ENCODE results near the gene KCNJ10.
"Not testable (repeated sequence)": the region's sequence is repeated elsewhere in the genome, so short reads cannot be mapped to it uniquely, and the experiment has no call there.

The KCNJ10 gene

DNA sequence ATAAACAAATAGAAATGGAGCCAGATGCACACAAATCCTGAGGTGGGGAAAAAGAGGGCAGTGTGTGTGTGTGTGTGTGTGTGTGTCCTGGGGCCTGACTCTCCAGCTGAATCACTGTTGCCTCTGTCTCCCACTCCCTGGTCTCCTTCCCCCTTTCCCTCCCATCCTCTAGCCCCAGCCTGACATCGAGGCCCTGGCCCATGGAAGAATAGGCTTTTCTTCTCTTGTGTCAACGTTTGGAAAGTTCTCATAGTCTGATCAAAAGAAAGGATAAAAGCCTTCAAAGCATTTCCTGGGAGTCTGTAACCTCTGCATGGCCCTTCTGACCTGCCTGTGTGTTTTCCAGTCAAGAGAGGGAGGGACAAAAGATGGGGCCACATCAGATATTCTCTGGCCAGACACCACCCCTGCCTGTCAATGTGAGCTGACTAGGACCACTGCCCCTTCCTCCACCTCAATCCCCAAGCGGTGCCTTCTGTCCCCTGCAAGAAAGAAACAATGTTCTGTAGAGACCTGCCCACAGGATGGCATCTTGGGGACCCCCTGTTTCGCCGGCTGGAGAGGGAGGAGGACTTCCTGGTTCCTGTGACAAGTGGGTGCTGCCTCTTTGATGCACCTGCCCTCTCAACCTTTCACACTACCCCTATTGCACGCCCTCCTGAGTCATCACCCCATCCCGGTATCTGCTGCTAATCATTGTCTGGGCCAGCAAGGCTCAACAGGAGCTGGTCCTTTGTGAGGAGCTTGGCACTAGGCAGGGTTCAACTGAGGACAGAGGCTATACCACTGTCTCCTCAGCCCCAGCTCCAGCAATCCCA is 16.2 kb downstream of the KCNJ10 start:
- DNase-seq = no peak

DNA sequence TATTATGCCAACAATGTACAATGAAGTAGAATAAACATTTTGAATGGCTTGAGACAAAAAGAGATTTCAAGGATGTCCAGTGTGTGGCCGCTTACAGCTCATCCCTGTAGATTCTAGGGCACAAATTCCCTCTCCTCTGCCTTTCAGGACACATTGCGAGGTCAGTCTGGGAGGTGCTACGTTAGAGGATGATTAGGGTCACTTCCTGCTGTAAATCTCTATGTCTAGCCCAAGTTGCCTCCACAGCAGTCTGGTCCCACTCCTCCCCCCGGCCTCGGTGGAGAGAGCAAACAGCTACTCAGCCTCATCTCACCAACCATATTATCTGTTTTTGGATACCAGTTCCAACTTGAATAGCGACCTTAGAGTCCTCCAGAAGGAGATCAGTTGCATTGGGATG is 17.0 kb downstream of the KCNJ10 start:
- DNase-seq = no peak

DNA sequence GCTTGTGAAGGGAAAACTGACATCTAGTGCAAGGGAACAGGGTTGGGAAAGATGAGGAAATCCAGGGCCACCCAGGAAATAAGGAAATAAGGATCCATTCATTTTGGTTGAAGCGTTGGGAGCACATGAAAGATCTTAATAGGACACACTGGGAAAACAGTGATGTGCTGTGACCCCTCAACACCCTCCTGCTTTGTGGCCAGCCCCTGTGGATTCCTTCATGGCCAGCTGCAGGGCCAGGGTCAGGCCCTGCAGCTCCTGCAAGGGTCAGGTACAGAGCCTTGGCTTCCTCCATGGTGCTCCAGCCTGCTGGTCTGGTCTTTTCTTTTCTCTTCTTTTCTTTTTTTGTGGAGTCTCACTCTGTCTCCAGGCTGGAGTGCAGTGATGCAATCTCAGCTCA is 19.3 kb downstream of the KCNJ10 start:
- DNase-seq = no peak

DNA sequence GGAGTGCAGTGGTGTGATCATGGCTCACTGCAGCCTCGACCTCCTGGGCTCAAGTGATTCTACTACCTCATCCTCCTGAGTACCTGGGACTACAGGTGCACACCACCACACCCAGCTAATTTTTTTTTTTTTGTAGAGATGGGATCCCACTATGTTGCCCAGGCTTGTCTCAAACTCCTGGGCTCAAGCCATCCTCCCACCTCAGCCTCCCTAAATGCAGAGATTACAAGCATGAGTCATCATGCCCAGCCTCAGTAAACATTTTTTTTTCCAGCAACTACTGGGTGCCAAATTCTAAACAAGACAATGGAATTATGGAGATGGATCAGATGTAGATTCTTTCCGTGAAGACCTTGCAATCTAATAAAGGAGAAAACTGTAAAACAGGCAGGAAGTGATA is 19.8 kb downstream of the KCNJ10 start:
- DNase-seq = not testable (repeated sequence)

DNA sequence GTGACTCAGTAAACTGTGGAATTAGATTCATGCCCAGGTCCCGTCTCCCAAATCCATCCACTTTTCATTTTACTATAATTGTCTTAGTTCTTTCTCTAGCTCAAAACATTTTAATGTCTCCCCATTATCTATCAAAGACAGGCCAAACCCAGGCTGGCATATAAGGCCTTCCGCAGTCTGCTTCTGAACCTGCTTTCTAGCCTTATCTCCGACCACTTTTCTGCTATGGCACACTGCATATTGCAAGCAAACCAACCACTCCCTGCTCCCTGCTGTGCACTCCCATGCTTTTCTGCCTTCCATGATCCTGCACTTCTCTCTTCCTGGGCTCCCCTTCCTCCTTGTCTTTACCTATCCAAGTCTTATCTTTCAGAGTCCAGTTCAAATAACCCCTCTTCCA is 20.9 kb downstream of the KCNJ10 start:
- no peak for DNase-seq

DNA sequence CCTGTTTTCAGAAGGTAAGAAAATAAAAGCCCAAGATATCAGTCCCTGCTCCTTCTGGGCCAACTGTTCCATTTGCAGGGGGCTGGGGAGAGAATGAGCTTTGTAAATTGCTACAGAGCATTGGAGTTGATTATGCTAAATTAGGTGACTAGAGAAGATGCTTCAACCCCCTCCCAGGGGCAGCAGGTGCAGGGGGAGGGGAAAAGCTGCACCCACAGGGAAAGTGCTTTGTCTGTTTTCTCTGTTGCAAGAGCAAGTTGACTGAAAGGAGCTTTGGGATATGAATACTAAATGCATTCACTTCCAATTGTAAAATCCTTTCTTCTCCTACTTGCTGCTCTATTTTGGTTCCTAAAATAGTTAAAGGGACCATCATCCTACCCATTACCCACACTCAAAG is 21.6 kb downstream of the KCNJ10 start:
- no peak for DNase-seq

DNA sequence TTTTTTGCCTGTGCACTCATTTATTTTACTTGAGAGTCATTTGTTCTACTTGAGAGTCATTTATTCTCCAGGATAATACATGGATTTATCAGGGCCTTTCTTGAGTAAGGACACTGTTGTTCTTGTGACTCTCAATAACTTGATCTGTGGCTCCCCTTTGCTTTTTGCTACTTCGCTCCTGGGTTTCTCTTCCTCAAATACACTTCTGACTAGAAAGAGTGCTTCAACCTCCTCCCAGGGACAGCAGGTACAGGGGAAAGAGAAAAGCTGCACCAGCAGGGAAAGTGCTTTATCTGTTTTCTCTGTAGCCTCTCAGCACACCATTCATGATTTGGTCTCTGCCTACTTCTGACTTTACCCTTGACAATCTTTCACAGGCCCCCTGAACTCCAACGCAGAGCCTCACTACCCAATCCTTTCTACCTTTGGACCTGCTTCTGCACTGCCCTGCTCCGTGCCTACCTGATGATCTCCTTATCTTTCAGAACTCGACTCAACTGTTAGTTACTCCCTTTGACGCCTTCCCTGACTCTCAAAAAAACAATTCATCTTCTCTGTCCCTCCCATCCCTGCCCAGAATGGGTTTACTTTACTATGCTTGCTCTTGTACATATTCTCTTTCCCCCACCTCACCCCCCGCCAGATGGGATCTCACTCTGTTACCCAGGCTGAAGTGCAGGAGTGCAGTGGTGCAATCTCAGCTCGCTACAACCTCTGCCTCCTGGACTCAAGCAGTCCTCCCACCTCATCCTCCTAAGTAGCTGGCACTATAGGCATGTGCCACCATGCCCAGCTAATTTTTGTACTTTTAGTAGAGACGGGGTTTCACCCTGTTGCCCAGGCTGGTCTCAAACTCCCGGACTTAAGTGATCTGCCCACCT is 22.6 kb downstream of the KCNJ10 start:
- no peak for DNase-seq

DNA sequence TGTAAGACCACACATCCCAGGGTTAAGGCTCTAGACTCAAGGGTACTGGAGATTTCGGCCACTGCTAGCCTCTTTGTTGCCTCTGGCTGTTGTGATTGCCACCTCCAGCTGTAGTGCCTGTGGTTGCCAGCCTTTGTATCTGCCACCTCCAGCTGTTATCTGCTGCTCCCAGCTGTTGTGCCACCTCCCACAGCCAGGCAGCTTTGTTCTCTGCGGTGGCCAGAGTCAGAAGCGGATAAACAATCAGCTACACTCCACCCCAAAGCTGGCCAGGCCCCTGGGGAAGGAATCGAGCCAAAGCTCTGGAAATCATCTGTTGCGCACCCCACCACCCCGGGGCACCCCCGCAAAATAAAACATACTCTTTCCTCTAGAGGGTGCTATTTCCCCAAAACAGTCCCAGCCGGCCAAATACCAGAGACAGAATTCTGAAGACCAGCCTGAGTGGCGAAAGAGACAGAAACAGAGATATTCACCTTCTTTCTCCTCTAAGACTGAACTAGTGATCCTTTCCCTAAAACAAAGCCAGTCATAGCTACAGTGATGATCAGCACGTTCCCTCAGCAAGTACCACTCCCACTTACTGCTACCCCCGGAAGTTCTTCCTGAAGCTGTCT is 23.4 kb downstream of the KCNJ10 start:
- peak; percentile 64 for DNase-seq

DNA sequence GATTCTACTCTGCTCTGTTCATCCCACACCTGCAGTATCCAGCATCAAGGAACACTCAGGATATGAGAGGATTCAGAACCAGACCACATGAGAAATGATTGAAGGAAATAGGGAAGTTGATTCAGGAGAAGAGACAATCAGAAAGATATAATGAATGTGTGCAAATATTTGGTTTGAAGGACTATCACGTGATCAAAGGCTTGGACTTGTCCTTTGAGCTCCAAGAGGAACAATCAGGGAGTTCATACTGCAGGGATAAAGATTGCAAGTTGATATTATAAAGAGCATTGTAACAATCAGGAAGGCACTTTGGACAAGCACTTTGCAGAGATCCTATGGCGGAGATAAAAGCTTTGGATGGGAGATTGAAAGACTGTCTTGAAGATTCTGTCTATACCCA is 24.3 kb downstream of the KCNJ10 start:
- no peak for DNase-seq

DNA sequence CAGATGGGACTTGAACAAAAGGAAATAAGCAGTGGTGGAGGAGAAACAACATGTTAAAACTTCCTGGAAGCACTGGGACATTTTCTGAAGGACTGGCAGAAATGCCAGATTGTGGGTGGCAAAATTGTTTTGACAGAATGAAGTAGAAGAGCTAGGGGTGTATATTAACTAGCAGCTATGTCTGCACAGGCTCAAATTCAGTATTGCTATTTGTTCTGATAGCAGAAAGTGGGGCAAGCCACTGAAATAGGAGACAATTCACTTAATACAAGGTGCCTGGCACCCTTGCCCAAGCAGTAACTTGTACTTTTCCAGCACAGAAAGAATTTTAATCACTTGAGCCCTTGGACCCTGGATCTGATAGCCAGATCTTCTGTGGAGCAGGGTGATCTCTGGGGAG is 26.4 kb downstream of the KCNJ10 start:
- no peak for DNase-seq

DNA sequence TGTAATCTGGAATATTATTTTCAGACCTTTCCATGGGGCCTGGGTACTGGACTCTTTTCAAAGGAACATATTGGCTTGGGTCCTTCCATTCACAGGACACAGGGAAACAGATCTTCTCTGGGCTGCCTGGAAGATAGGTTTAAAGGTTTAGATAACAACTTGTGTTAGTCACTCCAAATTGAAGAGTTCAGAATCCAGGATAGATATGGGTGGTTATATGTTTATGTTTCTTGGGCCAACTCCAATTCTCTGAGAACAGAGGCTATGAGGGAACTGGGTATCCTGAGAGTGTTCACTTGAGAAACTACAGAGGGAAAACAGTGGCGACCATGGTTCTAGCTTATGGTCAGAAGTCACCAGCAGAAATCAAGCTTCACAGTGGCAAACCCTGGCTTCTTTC is 29.5 kb downstream of the KCNJ10 start:
- no peak for DNase-seq

DNA sequence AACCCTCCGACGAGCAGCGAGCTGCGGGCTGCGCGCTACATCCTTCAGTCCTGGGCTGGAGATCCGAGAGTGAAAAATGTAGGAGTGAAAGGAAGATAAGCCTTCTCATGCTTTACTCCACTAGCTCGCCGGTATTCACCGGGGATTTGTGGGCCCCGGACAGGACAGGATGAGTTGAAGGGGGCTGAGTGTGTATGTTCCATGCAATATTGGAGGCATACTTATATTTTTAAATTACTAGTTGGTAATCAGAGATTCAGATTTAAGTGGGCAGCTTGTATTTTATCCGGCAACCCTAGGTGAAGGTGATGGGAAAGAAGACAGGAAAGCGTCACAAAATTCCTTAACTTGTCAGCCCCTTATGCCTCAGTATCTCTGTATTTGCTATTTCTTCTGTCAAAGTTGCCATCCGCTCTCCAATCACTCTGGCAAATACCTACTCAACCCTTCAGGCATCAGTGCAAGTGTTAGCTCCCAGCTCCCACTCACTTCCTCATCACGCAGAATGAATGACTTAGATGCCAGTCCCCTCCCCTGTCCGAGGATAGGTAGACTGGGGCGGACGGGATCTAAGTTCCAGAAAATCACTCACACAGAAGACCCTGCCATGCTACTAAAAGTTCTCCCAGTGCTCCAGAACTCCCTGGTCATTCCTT is 37.7 kb downstream of the KCNJ10 start:
- no peak for DNase-seq

DNA sequence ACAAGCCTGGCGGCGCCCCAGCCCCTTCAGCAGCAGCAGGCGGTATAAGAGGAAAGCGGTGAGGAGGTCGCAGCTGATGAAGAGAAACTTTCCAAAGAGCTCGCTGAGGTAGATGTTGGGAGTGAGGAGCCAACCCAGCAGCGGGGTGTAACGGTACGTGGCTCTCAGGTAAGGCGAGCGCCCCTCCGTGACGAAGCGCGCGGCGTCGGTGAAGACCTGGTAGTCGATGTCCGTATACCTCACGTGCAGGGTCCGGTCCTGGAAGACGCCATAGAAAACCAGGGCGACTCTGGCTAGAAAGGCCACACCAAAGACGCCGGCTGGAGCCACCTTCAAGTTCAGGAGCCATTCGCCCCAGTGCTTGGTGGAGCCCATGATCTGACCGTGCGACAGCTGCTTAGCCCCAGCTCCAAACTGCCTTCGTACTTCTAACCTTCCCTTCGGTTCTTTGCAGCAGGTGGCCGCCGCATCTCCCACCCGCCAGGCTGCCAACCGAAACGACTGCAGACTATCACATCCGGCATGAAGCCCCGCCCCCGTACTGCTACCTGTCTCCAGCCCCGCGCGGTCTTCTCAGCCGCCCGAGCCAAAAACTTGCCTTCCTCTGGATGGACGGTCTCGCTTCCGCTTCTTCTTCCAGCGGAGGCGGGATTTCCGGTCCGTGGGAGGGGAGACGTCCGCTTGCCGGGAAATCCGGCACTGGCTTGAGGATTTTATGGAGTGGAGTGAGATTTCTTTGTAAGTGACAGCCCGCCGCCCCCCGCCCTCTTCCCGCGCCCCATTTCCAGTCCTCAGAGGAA is 38.4 kb downstream of the KCNJ10 start, which contains the start of gene PIGM:
TSS of gene PIGM (minus strand) at position 626 of the 800 bp plus-strand sequence. CDS start at position 375, 251 bp downstream.
- DNase-seq = peak; percentile 93

DNA sequence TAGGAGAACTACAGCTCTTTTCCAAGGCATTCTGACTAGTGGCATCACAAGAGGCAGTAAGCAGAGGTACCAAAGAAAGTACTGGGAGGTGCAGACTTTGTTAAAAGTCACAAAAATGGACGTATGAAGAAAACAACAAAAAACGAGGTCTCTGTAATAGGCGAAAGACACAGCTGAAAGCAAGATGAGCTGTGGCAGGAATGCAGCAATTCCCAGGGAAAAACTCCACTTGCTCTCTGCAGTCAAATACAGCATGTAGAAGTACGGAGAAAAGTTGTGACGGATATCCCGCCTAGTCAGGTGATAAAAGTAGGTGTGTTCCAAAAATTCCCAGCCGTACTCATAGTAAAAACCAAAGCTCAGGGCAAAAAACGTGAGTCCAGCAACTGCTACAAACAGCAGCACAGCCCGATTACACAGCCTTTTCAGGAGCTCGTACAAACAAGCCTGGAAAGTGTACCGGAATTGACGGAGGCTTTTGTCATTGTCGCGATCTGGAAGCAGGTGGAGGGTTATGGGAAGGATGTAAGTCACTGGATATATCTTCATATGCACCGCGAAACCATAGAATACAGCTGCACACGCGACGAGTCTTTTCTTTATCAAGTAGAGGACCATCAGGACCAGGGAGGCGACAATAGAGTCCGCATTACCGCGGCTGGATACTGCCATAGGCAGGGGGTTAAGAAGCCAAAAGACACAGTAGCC is 39.1 kb downstream of the KCNJ10 start:
- peak; percentile 22 for DNase-seq

DNA sequence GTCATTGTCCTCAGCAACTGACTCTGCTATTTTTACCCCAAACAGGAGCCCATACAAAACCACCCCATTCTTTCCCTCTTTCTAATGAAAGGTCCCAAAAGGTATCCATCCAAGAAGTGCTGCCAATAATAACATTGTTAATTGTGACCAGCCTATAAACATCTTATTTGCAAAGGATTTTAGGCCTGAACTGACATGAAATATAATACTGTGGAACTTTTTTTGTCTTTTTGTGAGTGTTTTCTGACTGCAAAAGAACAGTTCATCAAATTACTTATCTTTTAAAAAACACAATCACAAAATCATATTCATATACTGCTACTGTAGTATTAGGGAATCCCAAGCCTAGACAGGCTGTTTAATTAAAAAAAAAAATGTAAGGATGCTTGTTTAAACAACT is 41.5 kb downstream of the KCNJ10 start:
- no peak for DNase-seq

DNA sequence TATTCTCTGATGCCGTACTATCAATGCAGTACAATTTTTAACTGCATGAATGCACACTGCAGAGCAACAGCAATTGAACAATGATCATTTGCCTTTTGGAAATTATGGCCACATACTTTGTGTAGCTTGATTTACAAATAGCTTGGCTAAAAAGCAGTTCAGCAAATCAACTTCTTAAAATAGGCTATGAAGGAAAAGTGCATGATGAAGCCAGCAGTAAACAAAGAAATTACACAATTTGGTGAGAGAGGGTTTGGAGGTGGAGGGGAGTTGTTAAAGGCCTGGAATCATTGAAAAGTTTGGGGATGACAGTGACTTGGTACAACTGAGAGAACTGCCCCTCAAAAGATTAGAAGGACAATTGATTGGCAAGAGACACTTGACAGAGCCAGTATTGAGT is 44.6 kb downstream of the KCNJ10 start:
- DNase-seq = no peak

DNA sequence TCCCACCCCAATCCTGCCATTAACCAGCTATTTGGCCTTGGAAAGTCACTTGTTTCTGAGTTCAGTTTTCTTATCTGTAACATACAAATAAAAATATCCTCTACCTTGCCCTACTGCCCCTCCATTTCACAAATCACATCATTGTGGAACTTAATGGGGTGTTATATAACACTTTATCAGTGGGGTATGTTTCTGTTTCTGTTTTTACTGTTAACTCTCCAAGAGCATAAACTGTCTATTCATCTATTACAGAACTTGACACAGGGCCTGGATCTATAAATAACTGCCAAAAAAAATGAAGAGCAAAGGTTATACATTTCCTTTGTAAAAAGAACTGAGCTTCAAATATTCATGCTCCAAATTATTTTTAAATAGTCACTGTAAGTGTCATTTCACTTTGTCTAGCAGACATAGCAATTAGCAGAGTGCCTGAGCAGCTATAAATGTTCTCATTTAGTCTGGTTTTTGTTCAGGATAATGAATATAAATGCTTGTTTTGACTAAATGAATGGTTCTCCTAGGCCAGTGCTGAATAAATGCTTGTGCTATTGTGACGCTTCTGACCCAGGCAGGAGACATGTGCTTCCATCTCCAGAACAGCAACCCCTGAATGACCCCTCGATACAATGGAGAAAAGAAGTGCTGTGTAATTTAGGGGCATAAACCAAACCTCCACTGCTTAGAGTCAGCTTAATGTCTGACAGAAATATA is 45.6 kb downstream of the KCNJ10 start:
- no peak for DNase-seq

DNA sequence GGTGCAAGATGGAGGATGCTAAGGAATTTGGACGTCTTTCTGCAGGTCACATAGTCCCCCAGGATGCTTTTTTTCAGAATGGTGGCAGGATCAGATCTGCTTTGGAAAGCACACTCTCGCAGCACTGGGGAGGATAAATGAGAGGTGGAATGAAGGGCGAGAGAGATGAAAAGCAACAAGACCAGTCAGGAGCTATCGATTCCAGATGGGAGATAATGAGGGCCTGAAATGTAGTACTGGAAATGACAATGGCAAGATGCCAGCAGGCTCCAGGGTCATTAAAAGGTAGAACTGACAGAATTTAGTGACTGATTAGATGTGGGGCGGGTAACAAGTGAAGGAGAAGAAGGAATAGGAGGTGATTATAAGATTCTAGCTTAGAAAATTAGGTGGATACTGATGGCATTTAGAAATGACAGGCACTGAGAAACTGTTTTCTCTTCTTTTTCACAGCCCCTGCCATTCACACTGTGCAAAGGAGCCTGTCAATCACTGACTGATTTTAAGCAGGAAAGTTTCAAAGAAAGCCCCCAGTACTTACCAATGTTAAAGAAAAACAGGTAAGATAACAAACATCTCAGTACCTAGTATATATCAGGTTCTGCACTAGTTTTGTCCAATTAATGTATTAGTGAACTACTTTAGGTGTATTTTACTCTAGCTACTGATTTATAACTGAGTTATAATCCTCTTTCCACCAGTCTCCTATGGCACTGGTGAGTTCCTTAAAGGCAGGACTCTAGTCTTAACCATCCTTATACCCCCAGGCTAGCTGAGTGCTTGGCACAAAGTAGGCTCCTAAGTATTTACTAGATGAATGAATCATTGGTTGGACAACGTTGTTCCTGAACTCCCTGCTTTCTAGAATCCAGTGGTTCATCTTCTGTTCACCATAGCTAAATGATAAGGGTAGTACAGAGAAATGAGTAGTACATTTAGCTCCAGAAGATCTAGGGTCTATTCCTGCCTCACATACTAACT is 47.3 kb downstream of the KCNJ10 start:
- no peak for DNase-seq

DNA sequence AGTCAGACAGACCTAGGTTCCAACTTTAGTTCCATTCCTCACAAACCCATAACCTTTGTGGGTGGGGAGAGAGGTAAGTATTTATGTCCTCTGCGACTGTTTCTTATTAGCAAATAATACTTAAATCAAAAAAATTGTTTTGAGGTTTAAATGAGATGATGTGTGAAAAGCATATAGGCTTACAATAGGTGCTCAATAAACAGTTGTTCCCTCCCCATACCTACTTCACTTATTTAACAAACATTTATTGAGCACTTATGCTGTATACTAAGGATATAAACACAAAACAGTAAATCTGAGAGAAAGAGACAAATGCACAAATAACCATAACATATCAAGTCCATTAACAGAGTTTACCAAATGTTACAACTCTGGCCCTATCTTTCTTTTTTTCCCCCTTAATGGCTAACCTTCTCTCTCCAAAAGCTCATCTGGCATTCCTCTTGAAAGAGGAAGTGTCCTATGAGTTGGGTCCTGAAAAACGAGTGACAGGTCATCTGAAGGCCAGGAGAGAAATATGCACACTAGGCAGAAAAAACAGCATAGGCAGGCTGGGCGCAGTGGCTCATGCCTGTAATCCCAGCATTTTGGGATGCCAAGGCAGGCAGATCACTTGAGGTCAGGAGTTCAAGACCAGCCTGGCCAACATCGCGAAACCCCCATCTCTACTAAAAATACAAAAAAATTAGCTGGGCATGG is 48.4 kb downstream of the KCNJ10 start:
- DNase-seq = no peak

Data from CD4-positive, alpha-beta T cell treated with Interleukin-10 for 1 hour (primary cell).